ENCODE data around the gene MAGI3. TPM values are rescaled to one million over a fixed set of nuclear protein-coding genes. Genes with fewer than 3 reads are reported as not detected.

The MAGI3 gene
- polyA plus RNA-seq, 2 of the 4 experiments (the other 2 are of a cell fraction), result 3.8 to 7.9 TPM

DNA sequence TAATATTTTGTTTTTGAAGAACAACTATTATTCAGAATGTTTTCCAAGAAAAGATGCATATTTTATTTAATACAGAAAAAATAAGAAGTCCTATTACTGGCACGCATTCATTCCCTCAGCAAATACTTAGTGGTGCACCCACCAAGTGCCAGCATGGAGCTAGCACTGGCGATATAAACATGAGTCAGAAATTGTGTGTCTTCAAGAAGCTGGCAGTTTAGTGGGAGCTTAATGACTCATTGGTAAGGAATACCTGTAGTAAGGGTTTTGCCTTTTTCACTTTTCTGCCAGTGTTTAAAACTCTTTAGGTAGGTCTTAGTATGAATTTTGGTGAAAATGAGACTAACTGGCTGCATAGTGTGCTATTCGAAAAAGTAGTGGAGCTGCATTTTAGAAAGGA lies 6.3 kb downstream of the MAGI3 start:
- 3% methylated on average over 3 of the region's 3 CpGs for WGBS (ENCODE audit: missing lambda C conversion rate)
- POLR2A ChIA-PET, result interaction anchor here (0.5 to 1.2 kb wide), 4 partner anchors 9 to 324 kb away, joined by 3 to 4 read pairs (median 3); partner anchors contain the start of gene LRIG2
- Histone ChIP-seq H3K4me3 (no peak overlapping the region), H3K9me3 (no peaks in the 10 kb centered on the region), H3K4me2 (peak overlapping the region; percentile 63), H3K27ac (peak overlapping the region in 1 of 2 experiments; percentile 45; a peak in 2 of 6 replicates), H3K4me1 (peaks cover 66% of the 10 kb centered on the region)
- ATAC-seq (peak; percentile 87 to 88), DNase-seq (ENCODE audit: low read depth in 1 of 2, low spot score in 1 of 2) (peak; percentile 37 to 70), FAIRE-seq (no peak)
- CTCF ChIA-PET, result interaction anchor here (1.2 kb wide), 2 partner anchors 57 to 218 kb away, joined by 3 read pairs; no protein-coding TSS in a partner anchor
- 0 out of 5 replicates have a peak, but pooled peaks of 1 of the 2 experiments have one; percentile 6 for TF ChIP-seq RAD21 (conservative IDR thresholded peaks at IDR 0.05 in 1 of 2, IDR thresholded peaks at IDR 0.05 in 1 of 2)
- TF ChIP-seq HDAC2 (IDR thresholded peaks at IDR 0.05), result no peak
- no peak for TF ChIP-seq JUN (IDR thresholded peaks at IDR 0.05)
- TF ChIP-seq FOSL2 (IDR thresholded peaks at IDR 0.05), result peak; percentile 63
- TF ChIP-seq FOSL2 (CRISPR knock-in tag; IDR thresholded peaks at IDR 0.05), result peak; percentile 91

DNA sequence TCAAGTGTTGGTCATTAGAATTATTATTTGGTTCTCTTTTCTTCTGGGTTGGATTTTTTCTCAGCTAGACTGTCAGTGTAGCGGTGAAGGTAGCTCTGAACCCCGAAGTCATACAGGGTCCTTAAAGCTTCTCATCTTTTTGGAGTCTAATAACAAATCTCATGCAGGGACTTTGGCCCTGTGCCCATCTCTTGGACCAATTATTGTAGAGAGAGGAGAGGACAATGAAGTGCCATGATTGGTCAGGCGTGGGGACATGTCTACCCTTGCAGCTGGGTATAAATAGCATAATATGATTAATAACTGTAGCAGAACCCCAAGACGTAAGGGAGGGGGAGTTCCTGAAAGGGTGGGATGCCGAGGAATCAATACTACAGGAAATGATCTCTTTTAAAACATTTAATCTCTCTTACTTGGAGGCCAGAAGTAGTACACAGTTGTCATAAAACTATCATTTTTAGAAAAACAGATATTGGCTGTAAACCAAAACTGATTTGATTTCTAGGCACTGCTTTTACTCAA lies 8.8 kb downstream of the MAGI3 start:
- no peaks in the 10 kb centered on the region for H3K9me3 ChIP-seq
- peaks cover 45% of the 10 kb centered on the region for H3K4me1 ChIP-seq
- POLR2A ChIA-PET, result no interaction called here
- no peak for TF ChIP-seq HOXB5 (CRISPR knock-in tag; IDR thresholded peaks at IDR 0.05)
- TF ChIP-seq BCL3 (IDR thresholded peaks at IDR 0.05), result no peak
- TF ChIP-seq POLR2AphosphoS2 (conservative IDR thresholded peaks at IDR 0.05; ENCODE audit: low read length), result no peak
- TF ChIP-seq SMC3 (IDR thresholded peaks at IDR 0.05), result no peak
- no peak for TF ChIP-seq FOSL2 (IDR thresholded peaks at IDR 0.05)
- TF ChIP-seq FOSL2 (CRISPR knock-in tag; IDR thresholded peaks at IDR 0.05), result no peak
- no peak for TF ChIP-seq ELK1 (IDR thresholded peaks at IDR 0.05; ENCODE audit: low read depth, low read length)
- TF ChIP-seq, protein P1, sequence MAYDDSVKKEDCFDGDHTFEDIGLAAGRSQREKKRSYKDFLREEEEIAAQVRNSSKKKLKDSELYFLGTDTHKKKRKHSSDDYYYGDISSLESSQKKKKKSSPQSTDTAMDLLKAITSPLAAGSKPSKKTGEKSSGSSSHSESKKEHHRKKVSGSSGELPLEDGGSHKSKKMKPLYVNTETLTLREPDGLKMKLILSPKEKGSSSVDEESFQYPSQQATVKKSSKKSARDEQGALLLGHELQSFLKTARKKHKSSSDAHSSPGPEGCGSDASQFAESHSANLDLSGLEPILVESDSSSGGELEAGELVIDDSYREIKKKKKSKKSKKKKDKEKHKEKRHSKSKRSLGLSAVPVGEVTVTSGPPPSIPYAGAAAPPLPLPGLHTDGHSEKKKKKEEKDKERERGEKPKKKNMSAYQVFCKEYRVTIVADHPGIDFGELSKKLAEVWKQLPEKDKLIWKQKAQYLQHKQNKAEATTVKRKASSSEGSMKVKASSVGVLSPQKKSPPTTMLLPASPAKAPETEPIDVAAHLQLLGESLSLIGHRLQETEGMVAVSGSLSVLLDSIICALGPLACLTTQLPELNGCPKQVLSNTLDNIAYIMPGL (CRISPR knock-in tag; IDR thresholded peaks at IDR 0.05; ENCODE audit: borderline replicate concordance), result no peak
- no peak for TF ChIP-seq KDM1A (IDR thresholded peaks at IDR 0.05; ENCODE audit: low read depth)
- TF ChIP-seq JUNB (IDR thresholded peaks at IDR 0.05), result no peak
- TF ChIP-seq, protein P2, sequence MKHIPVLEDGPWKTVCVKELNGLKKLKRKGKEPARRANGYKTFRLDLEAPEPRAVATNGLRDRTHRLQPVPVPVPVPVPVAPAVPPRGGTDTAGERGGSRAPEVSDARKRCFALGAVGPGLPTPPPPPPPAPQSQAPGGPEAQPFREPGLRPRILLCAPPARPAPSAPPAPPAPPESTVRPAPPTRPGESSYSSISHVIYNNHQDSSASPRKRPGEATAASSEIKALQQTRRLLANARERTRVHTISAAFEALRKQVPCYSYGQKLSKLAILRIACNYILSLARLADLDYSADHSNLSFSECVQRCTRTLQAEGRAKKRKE (CRISPR knock-in tag; IDR thresholded peaks at IDR 0.05; ENCODE audit: low read depth), result no peak
- TF ChIP-seq CHD4 (IDR thresholded peaks at IDR 0.05; ENCODE audit: borderline replicate concordance), result no peak
- TF ChIP-seq JUN (IDR thresholded peaks at IDR 0.05), result no peak
- TF ChIP-seq CBX2 (IDR thresholded peaks at IDR 0.05; ENCODE audit: borderline replicate concordance, low read depth), result no peak
- TF ChIP-seq TP53 (CRISPR knock-in tag; IDR thresholded peaks at IDR 0.05), result no peak
- no peak for TF ChIP-seq FOSB (CRISPR knock-in tag; IDR thresholded peaks at IDR 0.05)
- TF ChIP-seq CEBPB (IDR thresholded peaks at IDR 0.05), result no peak
- no peak for TF ChIP-seq BHLHE40 (IDR thresholded peaks at IDR 0.05; ENCODE audit: low read depth, low read length)
- no peak overlapping the region for H3K4me2 ChIP-seq
- no peak for FAIRE-seq
- H3K4me3 ChIP-seq, result no peak overlapping the region
- DNase-seq (ENCODE audit: low read depth in 1 of 2, low spot score in 1 of 2), result no peak
- WGBS (ENCODE audit: missing lambda C conversion rate), result 96% methylated on average over 5 of the region's 5 CpGs
- H3K27ac ChIP-seq, result no peak overlapping the region
- no peak for ATAC-seq
- CTCF ChIA-PET, result interaction anchor here (0.6 kb wide), 1 partner anchor 319 kb away, joined by 3 read pairs; no protein-coding TSS in a partner anchor

All from A549 (cell line).